ENCODE measurements around the gene COL4A3.

COL4A3 gene

DNA sequence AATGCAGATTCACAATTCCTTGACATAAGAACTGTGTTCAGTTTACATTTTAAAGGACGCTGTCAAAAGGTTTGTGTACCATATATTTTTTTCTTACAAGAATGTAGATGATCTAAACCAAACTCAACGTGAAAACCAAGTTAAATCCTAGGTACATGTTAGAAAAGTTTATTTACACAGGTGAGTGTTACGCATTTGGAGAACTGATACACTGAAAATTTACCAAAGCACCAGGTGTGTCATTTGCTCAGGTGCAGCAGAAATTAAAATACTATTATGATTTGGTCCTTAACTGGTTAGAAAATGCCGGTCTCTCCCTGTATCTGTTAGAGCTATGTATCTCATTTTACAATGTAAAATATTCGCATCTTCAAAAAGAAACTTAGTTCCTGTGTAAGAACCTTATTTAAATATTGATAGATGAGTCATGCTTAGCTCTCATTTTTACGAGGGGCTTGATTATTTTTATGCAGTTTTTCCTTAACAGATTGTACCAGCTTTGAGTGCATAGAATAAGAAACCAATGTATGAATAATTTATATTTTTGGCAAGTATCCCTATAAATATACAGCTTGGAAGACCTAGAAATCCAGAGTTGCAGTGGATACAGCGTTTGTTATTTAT, 185.7 kb downstream of the COL4A3 start:
- no peak for DNase-seq

DNA sequence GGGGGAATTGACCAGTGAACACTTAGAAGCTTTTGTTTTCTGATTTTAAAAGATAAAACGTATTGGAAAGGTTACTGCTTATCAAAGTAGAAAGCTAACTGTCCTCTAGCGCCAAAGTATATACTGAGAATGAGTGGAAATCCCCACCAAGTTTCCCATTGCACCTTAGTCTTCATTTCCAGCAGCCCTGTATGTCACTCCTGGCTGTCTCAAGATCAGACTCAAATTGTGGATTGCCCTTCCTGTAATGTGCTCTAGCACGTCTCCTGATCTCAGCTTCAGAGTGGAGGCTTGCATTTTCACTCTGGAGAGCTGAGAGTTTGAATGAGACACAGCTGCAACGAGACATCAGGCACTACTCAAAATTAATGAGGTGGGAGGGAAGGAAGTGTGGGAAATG, 187.2 kb downstream of the COL4A3 start:
- DNase-seq = no peak

DNA sequence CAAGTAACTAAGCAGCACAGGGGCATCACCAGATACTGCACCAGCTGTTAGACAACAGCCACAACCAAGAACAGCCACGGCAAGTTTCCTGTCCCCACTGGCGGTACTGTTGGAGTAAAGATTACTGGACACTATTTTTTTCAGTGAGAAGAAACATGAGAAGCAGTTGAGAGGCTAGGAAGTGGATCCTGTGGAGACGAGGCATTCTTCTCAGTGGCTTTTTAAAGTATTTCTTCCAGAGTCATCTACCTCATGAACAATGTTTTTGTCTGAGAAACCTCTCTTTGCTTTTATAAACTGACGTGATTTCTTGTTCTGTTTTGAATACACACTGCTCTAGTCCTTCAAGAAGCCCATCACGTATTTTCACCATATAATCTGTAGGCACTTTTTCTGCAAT, 195.9 kb downstream of the COL4A3 start:
- DNase-seq = no peak

DNA sequence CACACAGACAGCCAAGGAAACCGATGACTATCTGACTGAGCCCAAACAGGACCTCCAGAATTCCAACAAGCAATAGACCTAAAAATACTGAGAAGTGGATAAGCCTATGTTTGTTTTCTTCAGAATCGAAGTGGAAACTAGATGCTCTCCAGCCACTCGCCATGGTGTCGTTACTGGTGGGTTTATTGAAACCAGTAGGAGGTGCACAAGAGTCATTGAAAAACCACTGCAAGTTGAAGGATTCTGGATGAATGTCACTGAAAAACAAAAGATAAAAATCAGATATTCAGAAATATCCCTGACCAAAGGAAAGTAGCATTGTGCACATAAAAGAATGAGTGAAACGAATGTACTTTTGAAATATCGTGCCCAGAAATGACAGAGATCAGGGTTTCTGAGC, 199.3 kb downstream of the COL4A3 start:
- no peak for DNase-seq
